Globus pallidus (tissue), 1 donor: ENCODE results near the gene NOS1AP.

Experiments
- DNase-seq: peaks from one replicate; pipeline ENCODE4 v3.0.0-alpha.2; 2015; ENCODE audit warnings: low spot score

Gene NOS1AP

GRCh38 chr1:162300057-162300917 is 230.8 kb downstream of the NOS1AP start:
- DNase-seq = no peak

GRCh38 chr1:162301696-162302095 is 232.2 kb downstream of the NOS1AP start:
- DNase-seq = no peak

GRCh38 chr1:162302306-162303003 is 233.0 kb downstream of the NOS1AP start:
- DNase-seq = no peak

- no peak for DNase-seq
Observed at GRCh38 chr1:162303004-162303344, 233.5 kb downstream of the NOS1AP start.

- DNase-seq = no peak
Observed at GRCh38 chr1:162304736-162305135, 235.2 kb downstream of the NOS1AP start.

- DNase-seq = no peak
Observed at GRCh38 chr1:162305969-162306368, 236.5 kb downstream of the NOS1AP start.

GRCh38 chr1:162310337-162310736 is 240.8 kb downstream of the NOS1AP start:
- DNase-seq = no peak

GRCh38 chr1:162314206-162314605 is 244.7 kb downstream of the NOS1AP start:
- DNase-seq = no peak

GRCh38 chr1:162315673-162316072 is 246.2 kb downstream of the NOS1AP start:
- no peak for DNase-seq

GRCh38 chr1:162316187-162316586 is 246.7 kb downstream of the NOS1AP start:
- DNase-seq = no peak

- DNase-seq = no peak
Observed at GRCh38 chr1:162317621-162318020, 248.1 kb downstream of the NOS1AP start.

- no peak for DNase-seq
Observed at GRCh38 chr1:162319493-162320175, 250.1 kb downstream of the NOS1AP start.

GRCh38 chr1:162321809-162322422 is 252.4 kb downstream of the NOS1AP start:
- DNase-seq = no peak

- DNase-seq = no peak
Observed at GRCh38 chr1:162323023-162323422, 253.5 kb downstream of the NOS1AP start.

- no peak for DNase-seq
Observed at GRCh38 chr1:162324396-162324795, 254.9 kb downstream of the NOS1AP start.

- no peak for DNase-seq
Observed at GRCh38 chr1:162326559-162326958, 257.1 kb downstream of the NOS1AP start.

GRCh38 chr1:162327144-162327787 is 257.8 kb downstream of the NOS1AP start:
- DNase-seq = no peak

- DNase-seq = no peak
Observed at GRCh38 chr1:162327788-162328165, 258.3 kb downstream of the NOS1AP start.

GRCh38 chr1:162328512-162328911 is 259.0 kb downstream of the NOS1AP start:
- no peak for DNase-seq

GRCh38 chr1:162329826-162330225 is 260.3 kb downstream of the NOS1AP start:
- DNase-seq = no peak

- no peak for DNase-seq
Observed at GRCh38 chr1:162333991-162334390, 264.5 kb downstream of the NOS1AP start.

- peak; percentile 27 for DNase-seq
Observed at GRCh38 chr1:162335126-162335525, 265.6 kb downstream of the NOS1AP start.
